ENCODE results near the gene MNT.

MNT gene

GRCh38 chr17:2420176-2420575 is 19.3 kb upstream of the MNT start:
- TF ChIP-seq FOXP2 (optimal IDR thresholded peaks at IDR 0.05; ENCODE audit: borderline replicate concordance, extremely low read depth, extremely low read length, insufficient read depth) (no peak), SIN3A (IDR thresholded peaks at IDR 0.05; ENCODE audit: borderline replicate concordance, insufficient read depth, low read length) (no peak), POLR2AphosphoS5 (IDR thresholded peaks at IDR 0.05; ENCODE audit: low read depth, low read length) (no peak), REST (IDR thresholded peaks at IDR 0.05; ENCODE audit: insufficient read depth in 1 of 2, low read depth in 2 of 2, low read length in 2 of 2) (no peak), TAF1 (IDR thresholded peaks at IDR 0.05; ENCODE audit: borderline replicate concordance, insufficient read depth, low read length) (no peak)

- TF ChIP-seq FOXP2 (optimal IDR thresholded peaks at IDR 0.05; ENCODE audit: borderline replicate concordance, extremely low read depth, extremely low read length, insufficient read depth) (no peak), SIN3A (IDR thresholded peaks at IDR 0.05; ENCODE audit: borderline replicate concordance, insufficient read depth, low read length) (no peak), POLR2AphosphoS5 (IDR thresholded peaks at IDR 0.05; ENCODE audit: low read depth, low read length) (no peak), REST (IDR thresholded peaks at IDR 0.05; ENCODE audit: insufficient read depth in 1 of 2, low read depth in 2 of 2, low read length in 2 of 2) (no peak), TAF1 (IDR thresholded peaks at IDR 0.05; ENCODE audit: borderline replicate concordance, insufficient read depth, low read length) (no peak)
These were observed 18.6 kb upstream of the MNT start for GRCh38 chr17:2419486-2419885.

- TF ChIP-seq SIN3A (IDR thresholded peaks at IDR 0.05; ENCODE audit: borderline replicate concordance, insufficient read depth, low read length) (no peak), TAF1 (IDR thresholded peaks at IDR 0.05; ENCODE audit: borderline replicate concordance, insufficient read depth, low read length) (no peak), POLR2AphosphoS5 (IDR thresholded peaks at IDR 0.05; ENCODE audit: low read depth, low read length) (no peak), REST (IDR thresholded peaks at IDR 0.05; ENCODE audit: insufficient read depth in 1 of 2, low read depth in 2 of 2, low read length in 2 of 2) (no peak), FOXP2 (optimal IDR thresholded peaks at IDR 0.05; ENCODE audit: borderline replicate concordance, extremely low read depth, extremely low read length, insufficient read depth) (no peak)
These were observed 17.7 kb upstream of the MNT start for GRCh38 chr17:2418572-2418971.

- TF ChIP-seq FOXP2 (optimal IDR thresholded peaks at IDR 0.05; ENCODE audit: borderline replicate concordance, extremely low read depth, extremely low read length, insufficient read depth) (no peak), POLR2AphosphoS5 (IDR thresholded peaks at IDR 0.05; ENCODE audit: low read depth, low read length) (no peak), TAF1 (IDR thresholded peaks at IDR 0.05; ENCODE audit: borderline replicate concordance, insufficient read depth, low read length) (no peak), SIN3A (IDR thresholded peaks at IDR 0.05; ENCODE audit: borderline replicate concordance, insufficient read depth, low read length) (no peak), REST (IDR thresholded peaks at IDR 0.05; ENCODE audit: insufficient read depth in 1 of 2, low read depth in 2 of 2, low read length in 2 of 2) (no peak)
These were observed 15.3 kb upstream of the MNT start for GRCh38 chr17:2416010-2416734.

Measured in PFSK-1 (cell line).